Pancreas (tissue), 10 donors: ENCODE results near the gene MAPK10. TPM values are rescaled to one million over a fixed set of nuclear protein-coding genes. Genes with fewer than 3 reads are reported as not detected.

Experiments used
- ATAC-seq, 4 donors: fragments of 200-7000 bp; cut with Tn5 transposase; one replicate each; pipeline versions ENCODE4 v1.8.0 to v1.9.1; 2020; ENCODE audit warnings: mild to moderate bottlenecking in 4 of 4, moderate library complexity in 4 of 4
- DNase-seq, 6 donors: peaks; one replicate each; pipeline ENCODE4 v3.0.0-alpha.2; 2020
- FAIRE-seq: peaks from 2 replicates; lab custom pipeline; 2012; peaks lifted over from hg19 to GRCh38; lab: Jason Lieb, UNC
- H3K27ac ChIP-seq, 4 donors: fragments of 200-600 bp; sonication (generic); 1 replicate in 3 of 4; 2 replicates in 1 of 4; pipeline versions ENCODE4 v1.5.0 to v1.8.0; 2020
- H3K27me3 ChIP-seq, 4 donors: fragments of 200-600 bp; one replicate each; pipeline ENCODE4 v1.8.0; 2021
- H3K36me3 ChIP-seq, 3 donors: fragments of 200-600 bp; sonication (generic) in 1 of 3; one replicate each; pipeline versions ENCODE4 v1.5.0 to v1.8.0; 2020 to 2021
- H3K4me1 ChIP-seq, 3 donors: fragments of 200-600 bp; one replicate each; pipeline ENCODE4 v1.8.0; 2021
- H3K4me3 ChIP-seq, 4 donors: fragments of 200-600 bp; sonication (generic) in 2 of 4; one replicate each; pipeline versions ENCODE4 v1.5.0 to v1.8.0; 2020 to 2021
- H3K9me3 ChIP-seq, 4 donors: fragments of 200-600 bp; one replicate each; pipeline ENCODE4 v1.8.0; 2021
- WGBS, 2 donors: extraction: QIAGEN DNeasy Blood & Tissue Kit; methylation state at CpG; one replicate each; pipeline ENCODE4 v1.1.7; 2013; 5-methylcytosine and 5-hydroxymethylcytosine counted together
- intact Hi-C, 3 donors: fragments of 100-400 bp; cut with DNase I; formaldehyde crosslinking; loops; one replicate each; pipeline versions ENCODE4 v1.11.1 to v1.14.2; 2022
- polyA plus RNA-seq, 2 donors: library from polyadenylated mRNA; stranded (reverse); fragments of 200-250 nt; gene quantifications; one replicate each; pipeline ENCODE4 v1.2.3, GENCODE V29; 2013
- total RNA-seq, 6 donors: library from RNA; stranded (reverse); fragmentation: NEBNext Ultra II Directional in 4 of 6; extraction: Animal tissue kit (Norgen Biotek cat#: 25700) in 4 of 6; gene quantifications; one replicate each; pipeline versions ENCODE4 v1.2.1 to v1.2.4, GENCODE V29; 2021 to 2023
- TF ChIP-seq, protein P1 (sequence below), 4 donors: fragments of 200-600 bp; sonication (generic) in 3 of 4; IDR thresholded peaks; one replicate each; pipeline versions ENCODE4 v1.5.0 to v1.8.0; 2021; ENCODE audit warnings: antibody characterized with exemption in 4 of 4
- donor health status: healthy with polysubstance abuse.
- donor health status: DM: no; HTN: no; CAD: no; lungs with moderate emphysema.
- donor health status: DM: no; HTN: no; CAD: no.
- donor health status: control.
- donor health status: control.
- donor health status: Bipolar disorder and iron deficiency.
- donor health status: DM: yes; HTN: yes; CAD: no.
- donor health status: DM: no; HTN: no; CAD: no.
- donor health status: DM: no; HTN: no; CAD: no.
- donor health status: DM: yes; HTN: yes; CAD: no.

MAPK10 gene
- total and polyA plus RNA-seq, 8 donors: 5.1 to 20.7 (median 9.9) TPM

DNA sequence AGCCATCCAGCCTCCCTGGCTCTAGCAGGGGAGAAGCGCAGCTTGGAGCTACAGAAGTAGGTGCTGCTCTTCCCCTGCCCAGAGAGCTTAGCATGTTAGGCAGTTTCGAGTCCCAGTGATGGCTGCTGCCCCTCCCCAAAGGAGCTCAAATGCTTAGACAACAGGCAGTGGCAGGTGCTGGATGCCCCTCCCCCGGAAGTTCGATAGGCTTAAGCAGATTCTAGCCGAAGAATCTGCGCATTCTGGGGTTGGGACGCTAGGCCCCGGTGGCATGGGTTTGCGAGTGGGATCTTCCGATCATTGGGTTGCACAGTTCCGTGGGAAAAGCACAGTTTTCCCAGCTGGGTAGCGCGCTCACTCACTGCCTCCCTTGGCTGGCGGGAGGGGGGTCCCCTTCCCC, 117.2 kb downstream of the MAPK10 start:
- Histone ChIP-seq H3K4me3 (no peak overlapping the region), H3K4me1 (no peaks in the 10 kb centered on the region), H3K9me3 (no peaks in the 10 kb centered on the region), H3K27me3 (no peaks in the 10 kb centered on the region), H3K27ac (no peak overlapping the region), H3K36me3 (no peaks in the 10 kb centered on the region)
- intact Hi-C loops: no loop called here
- ATAC-seq (no peak), DNase-seq (no peak), FAIRE-seq (no peak)
- TF ChIP-seq, protein P1, sequence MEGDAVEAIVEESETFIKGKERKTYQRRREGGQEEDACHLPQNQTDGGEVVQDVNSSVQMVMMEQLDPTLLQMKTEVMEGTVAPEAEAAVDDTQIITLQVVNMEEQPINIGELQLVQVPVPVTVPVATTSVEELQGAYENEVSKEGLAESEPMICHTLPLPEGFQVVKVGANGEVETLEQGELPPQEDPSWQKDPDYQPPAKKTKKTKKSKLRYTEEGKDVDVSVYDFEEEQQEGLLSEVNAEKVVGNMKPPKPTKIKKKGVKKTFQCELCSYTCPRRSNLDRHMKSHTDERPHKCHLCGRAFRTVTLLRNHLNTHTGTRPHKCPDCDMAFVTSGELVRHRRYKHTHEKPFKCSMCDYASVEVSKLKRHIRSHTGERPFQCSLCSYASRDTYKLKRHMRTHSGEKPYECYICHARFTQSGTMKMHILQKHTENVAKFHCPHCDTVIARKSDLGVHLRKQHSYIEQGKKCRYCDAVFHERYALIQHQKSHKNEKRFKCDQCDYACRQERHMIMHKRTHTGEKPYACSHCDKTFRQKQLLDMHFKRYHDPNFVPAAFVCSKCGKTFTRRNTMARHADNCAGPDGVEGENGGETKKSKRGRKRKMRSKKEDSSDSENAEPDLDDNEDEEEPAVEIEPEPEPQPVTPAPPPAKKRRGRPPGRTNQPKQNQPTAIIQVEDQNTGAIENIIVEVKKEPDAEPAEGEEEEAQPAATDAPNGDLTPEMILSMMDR (IDR thresholded peaks at IDR 0.05): no peak
- WGBS, 2 donors: 85 to 96% methylated on average over 14 of the region's 14 CpGs

GRCh38 chr4:86235549-86235948, 124.3 kb downstream of the MAPK10 start:
- H3K27me3 ChIP-seq: no peaks in the 10 kb centered on the region
- DNase-seq (no peak), FAIRE-seq (no peak), ATAC-seq (no peak)
- H3K4me3 ChIP-seq: no peak overlapping the region
- no peaks in the 10 kb centered on the region for H3K9me3 ChIP-seq
- H3K4me1 ChIP-seq: no peaks in the 10 kb centered on the region
- TF ChIP-seq, protein P1 (IDR thresholded peaks at IDR 0.05): no peak
- H3K27ac ChIP-seq: no peak overlapping the region
- intact Hi-C loops: no loop called here
- 81 to 91% methylated on average over 5 of the region's 5 CpGs for WGBS, 2 donors
- H3K36me3 ChIP-seq: no peaks in the 10 kb centered on the region

DNA sequence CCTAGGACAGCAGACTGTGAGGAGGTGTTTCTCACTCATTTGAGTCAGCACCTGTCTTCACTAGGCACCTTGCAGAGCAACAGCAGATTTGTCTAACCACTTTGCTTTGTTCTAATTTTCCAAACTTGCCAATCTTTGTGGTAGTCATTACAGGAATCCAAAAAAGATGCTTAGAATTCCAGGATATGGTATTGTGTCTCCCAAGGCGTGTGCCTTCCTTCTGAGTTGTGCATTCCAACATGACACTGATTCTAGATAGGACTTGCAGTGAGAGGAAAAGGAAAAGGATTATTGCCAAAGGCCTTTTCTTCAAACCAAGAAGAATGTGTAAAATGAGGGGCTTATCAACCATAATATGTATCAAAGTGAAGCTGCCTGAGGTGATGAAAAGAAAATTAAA, 126.2 kb downstream of the MAPK10 start:
- Histone ChIP-seq H3K27me3 (no peaks in the 10 kb centered on the region), H3K4me3 (no peak overlapping the region), H3K4me1 (no peaks in the 10 kb centered on the region), H3K36me3 (no peaks in the 10 kb centered on the region), H3K27ac (no peak overlapping the region), H3K9me3 (no peaks in the 10 kb centered on the region)
- FAIRE-seq (no peak), ATAC-seq (no peak), DNase-seq (no peak)
- intact Hi-C loops: no loop called here
- TF ChIP-seq, protein P1 (IDR thresholded peaks at IDR 0.05): no peak
- WGBS, 2 donors: 32 to 33% methylated on average over 1 of the region's 1 CpG

GRCh38 chr4:86233090-86233489, 126.8 kb downstream of the MAPK10 start:
- ATAC-seq (no peak), DNase-seq (no peak), FAIRE-seq (no peak)
- H3K4me3 ChIP-seq: no peak overlapping the region
- WGBS, 2 donors: 57 to 71% methylated on average over 3 of the region's 3 CpGs
- TF ChIP-seq, protein P1 (IDR thresholded peaks at IDR 0.05): no peak
- H3K9me3 ChIP-seq: no peaks in the 10 kb centered on the region
- H3K27ac ChIP-seq: no peak overlapping the region
- H3K36me3 ChIP-seq: no peaks in the 10 kb centered on the region
- H3K27me3 ChIP-seq: no peaks in the 10 kb centered on the region
- intact Hi-C loops: no loop called here
- no peaks in the 10 kb centered on the region for H3K4me1 ChIP-seq

DNA sequence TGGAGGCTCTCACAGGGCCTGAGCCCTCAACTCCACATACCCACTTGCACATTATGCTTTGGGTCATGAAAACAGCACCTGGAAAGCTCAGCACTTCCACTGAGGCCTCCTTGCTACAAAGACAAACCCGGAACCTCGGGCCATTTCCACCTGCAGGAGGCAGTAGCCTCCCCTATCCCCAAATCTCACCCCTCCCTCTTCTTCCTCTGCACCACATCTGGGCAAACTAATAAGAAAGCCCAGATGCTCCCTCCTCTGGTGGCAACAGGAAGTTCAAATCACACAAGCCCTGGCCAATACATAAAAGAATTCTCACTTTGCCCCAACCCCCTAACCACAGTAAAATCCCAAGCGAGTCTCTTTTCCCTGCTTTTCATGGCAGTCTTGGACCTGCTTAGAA, 136.4 kb downstream of the MAPK10 start:
- Histone ChIP-seq H3K36me3 (no peaks in the 10 kb centered on the region), H3K27me3 (no peaks in the 10 kb centered on the region), H3K27ac (no peak overlapping the region), H3K4me3 (no peak overlapping the region), H3K4me1 (no peaks in the 10 kb centered on the region), H3K9me3 (no peaks in the 10 kb centered on the region)
- FAIRE-seq (no peak), ATAC-seq (no peak), DNase-seq (no peak)
- 43 to 59% methylated on average over 3 of the region's 3 CpGs for WGBS, 2 donors
- TF ChIP-seq, protein P1 (IDR thresholded peaks at IDR 0.05): no peak
- intact Hi-C loops: no loop called here
